Heart left ventricle (tissue), 16 donors: ENCODE data around the gene SCAMP1. TPM values are rescaled to one million over a fixed set of nuclear protein-coding genes. Genes with fewer than 3 reads are reported as not detected.
"Not testable (repeated sequence)": the region's sequence is repeated elsewhere in the genome, so short reads cannot be mapped to it uniquely, and the experiment has no call there.

ENCODE experiments used
- ATAC-seq, 4 donors: fragments of 200-7000 bp; cut with Tn5 transposase; one replicate each; pipeline ENCODE4 v1.9.1; 2020 to 2022; ENCODE audit warnings: moderate library complexity in 4 of 4, mild to moderate bottlenecking in 3 of 4, moderate number of reproducible peaks in 1 of 4
- DNase-seq, 5 donors: peaks; one replicate each; pipeline ENCODE4 v3.0.0-alpha.2; 2020
- H3K27ac ChIP-seq, 12 donors: fragments of 200-600 bp; sonication (generic) in 4 of 12; one replicate each; pipeline versions ENCODE4 v1.5.0 to v1.8.0; 2016 to 2022; ENCODE audit warnings: mild to moderate bottlenecking in 2 of 12
- H3K27me3 ChIP-seq, 9 donors: fragments of 200-600 bp; sonication (generic) in 2 of 9; one replicate each; pipeline versions ENCODE4 v1.5.1 to v1.8.0; 2016 to 2022; ENCODE audit warnings: mild to moderate bottlenecking in 3 of 9
- H3K36me3 ChIP-seq, 9 donors: fragments of 200-600 bp; sonication (generic) in 2 of 9; one replicate each; pipeline versions ENCODE4 v1.5.0 to v1.8.0; 2018 to 2022; ENCODE audit warnings: mild to moderate bottlenecking in 2 of 9
- H3K4me1 ChIP-seq, 12 donors: fragments of 200-600 bp; sonication (generic) in 4 of 12; one replicate each; pipeline versions ENCODE4 v1.5.0 to v1.8.0; 2016 to 2022; ENCODE audit warnings: mild to moderate bottlenecking in 3 of 12
- H3K4me3 ChIP-seq, 12 donors: fragments of 200-600 bp; sonication (generic) in 4 of 12; one replicate each; pipeline versions ENCODE4 v1.5.0 to v1.8.0; 2017 to 2022; ENCODE audit warnings: mild to moderate bottlenecking in 9 of 12, moderate library complexity in 4 of 12
- H3K9me3 ChIP-seq, 12 donors: fragments of 200-600 bp; sonication (generic) in 4 of 12; one replicate each; pipeline versions ENCODE4 v1.5.0 to v1.8.0; 2016 to 2022; ENCODE audit warnings: mild to moderate bottlenecking in 1 of 12
- POLR2A ChIP-seq, 2 donors: fragments of 450-650 bp; IDR thresholded peaks; one replicate each; pipeline ENCODE4 v1.6.1; 2017; ENCODE audit warnings: antibody characterized with exemption in 2 of 2, mild to moderate bottlenecking in 2 of 2, moderate library complexity in 2 of 2
- WGBS, 4 donors: extraction: QIAGEN DNeasy Blood & Tissue Kit in 2 of 4; methylation state at CpG; one replicate each; pipeline versions ENCODE4 v1.1.5 to v1.1.7; 2013 to 2018; 5-methylcytosine and 5-hydroxymethylcytosine counted together
- intact Hi-C, 10 donors: fragments of 100-400 bp; cut with DNase I; formaldehyde crosslinking; loops; one replicate each; pipeline versions ENCODE4 v1.11.1 to v1.14.2; 2022
- polyA plus RNA-seq, 2 donors: library from polyadenylated mRNA; stranded (reverse); fragments of 200-250 nt; gene quantifications; one replicate each; pipeline ENCODE4 v1.2.3, GENCODE V29; 2013
- total RNA-seq, 9 donors: library from RNA; depleted of rRNA in 2 of 9; stranded (reverse); fragments of >200 nt in 2 of 9; fragmentation: NEBNext Ultra II Directional in 3 of 9; extraction: Animal tissue kit (Norgen Biotek cat#: 25700) in 3 of 9; gene quantifications; one replicate each; pipeline versions ENCODE4 v1.1.0 to v1.2.4, GENCODE V29; 2016 to 2023
- TF ChIP-seq, protein P1 (sequence below), 12 donors: fragments of 200-600 bp; sonication (generic) in 4 of 12; IDR thresholded peaks; one replicate each; pipeline versions ENCODE4 v1.5.0 to v1.8.0; 2018 to 2022; ENCODE audit warnings: antibody characterized with exemption in 12 of 12, mild to moderate bottlenecking in 5 of 12
- donor health status: ischemic (EF 13 %, LVEDD 7.1; RV severe dilation, severe dysfunction).
- donor health status: healthy with polysubstance abuse.
- donor health status: DM: no; HTN: yes; CAD: no.
- donor health status: DM: no; HTN: no; CAD: no.
- donor health status: ischemic (EF 25% LVEDD 6.9; RV normal size, moderate dysfunction).
- donor health status: ischemic (EF 25% LVEDD 5.7; RV mildly dilated, moderate dysfunction).
- donor health status: healthy.
- donor health status: DM: yes; HTN: yes; CAD: no.
- donor health status: ischemic (EF 35%, LVEDD 5.7; RV mildly dilated, moderate dysfunction).
- donor health status: nonischemic (EF 11% LVEDD 7.7; RV severe dilation, severe dysfunction).
- donor health status: DM: yes; HTN: yes; CAD: no.
- donor health status: PGD.
- donor health status: ischemic (EF 29% LVEDD 5.4; RV normal size, mild dysfunction).
- donor health status: nonischemic (EF 23%, LVEDD 6.1; RV moderate dilation, normal function).

The SCAMP1 gene
- total and polyA plus RNA-seq, 11 donors, result 6.9 to 40.6 (median 33.7) TPM

DNA sequence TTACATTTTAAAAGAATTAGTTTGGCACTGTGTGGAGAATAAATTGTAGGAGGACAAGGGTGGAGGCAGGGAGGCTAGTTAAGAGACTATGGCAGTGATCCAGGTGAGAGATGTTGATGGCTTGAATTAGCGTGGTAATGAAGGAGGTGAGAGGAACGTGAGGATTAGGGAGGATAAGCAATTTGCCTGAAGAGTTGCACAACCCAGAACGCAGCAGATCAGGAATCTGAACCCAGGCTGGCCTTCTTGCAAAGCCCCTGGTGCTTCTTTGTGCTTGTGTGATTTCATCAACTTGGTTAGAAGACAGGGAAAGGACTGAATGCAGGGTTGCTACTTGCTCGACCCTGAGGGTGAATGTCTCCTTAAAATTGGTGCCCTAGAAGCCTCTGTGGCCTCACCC, 6.9 kb upstream of the SCAMP1 start:
- H3K27me3 ChIP-seq, result no peaks in the 10 kb centered on the region
- TF ChIP-seq, protein P1, sequence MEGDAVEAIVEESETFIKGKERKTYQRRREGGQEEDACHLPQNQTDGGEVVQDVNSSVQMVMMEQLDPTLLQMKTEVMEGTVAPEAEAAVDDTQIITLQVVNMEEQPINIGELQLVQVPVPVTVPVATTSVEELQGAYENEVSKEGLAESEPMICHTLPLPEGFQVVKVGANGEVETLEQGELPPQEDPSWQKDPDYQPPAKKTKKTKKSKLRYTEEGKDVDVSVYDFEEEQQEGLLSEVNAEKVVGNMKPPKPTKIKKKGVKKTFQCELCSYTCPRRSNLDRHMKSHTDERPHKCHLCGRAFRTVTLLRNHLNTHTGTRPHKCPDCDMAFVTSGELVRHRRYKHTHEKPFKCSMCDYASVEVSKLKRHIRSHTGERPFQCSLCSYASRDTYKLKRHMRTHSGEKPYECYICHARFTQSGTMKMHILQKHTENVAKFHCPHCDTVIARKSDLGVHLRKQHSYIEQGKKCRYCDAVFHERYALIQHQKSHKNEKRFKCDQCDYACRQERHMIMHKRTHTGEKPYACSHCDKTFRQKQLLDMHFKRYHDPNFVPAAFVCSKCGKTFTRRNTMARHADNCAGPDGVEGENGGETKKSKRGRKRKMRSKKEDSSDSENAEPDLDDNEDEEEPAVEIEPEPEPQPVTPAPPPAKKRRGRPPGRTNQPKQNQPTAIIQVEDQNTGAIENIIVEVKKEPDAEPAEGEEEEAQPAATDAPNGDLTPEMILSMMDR (IDR thresholded peaks at IDR 0.05), result no peak
- no peak for TF ChIP-seq POLR2A (IDR thresholded peaks at IDR 0.05)

GRCh38 chr5:78354066-78354670, 6.2 kb upstream of the SCAMP1 start:
- DNase-seq (no peak), ATAC-seq (no peak)
- H3K9me3 ChIP-seq, result no peaks in the 10 kb centered on the region
- H3K27me3 ChIP-seq, result no peaks in the 10 kb centered on the region
- H3K36me3 ChIP-seq, result peaks cover 0 to 10% (median 0%) of the 10 kb centered on the region in 9 donors
- peaks cover 0 to 10% (median 5%) of the 10 kb centered on the region in 12 donors for H3K4me1 ChIP-seq
- WGBS, 4 donors, result 65 to 67% (median 66%) methylated on average over 4 of the region's 4 CpGs
- intact Hi-C loops, result no loop called here
- H3K27ac ChIP-seq, result no peak overlapping the region
- no peak for TF ChIP-seq POLR2A (IDR thresholded peaks at IDR 0.05)
- TF ChIP-seq, protein P1 (IDR thresholded peaks at IDR 0.05), result no peak
- no peak overlapping the region for H3K4me3 ChIP-seq

More for the DNA sequence above, 6.9 kb upstream of the SCAMP1 start:
- no peak overlapping the region for H3K4me3 ChIP-seq
- peaks cover 0 to 3% (median 0%) of the 10 kb centered on the region in 12 donors for H3K4me1 ChIP-seq
- intact Hi-C loops, result no loop called here
- DNase-seq (no peak), ATAC-seq (no peak)
- H3K36me3 ChIP-seq, result peaks cover 0 to 10% (median 0%) of the 10 kb centered on the region in 9 donors
- H3K9me3 ChIP-seq, result no peaks in the 10 kb centered on the region
- WGBS, 4 donors, result 60 to 73% (median 68%) methylated on average over 4 of the region's 4 CpGs
- no peak overlapping the region for H3K27ac ChIP-seq

GRCh38 chr5:78355561-78355960, 4.9 kb upstream of the SCAMP1 start:
- Histone ChIP-seq H3K9me3 (no peaks in the 10 kb centered on the region), H3K27me3 (no peaks in the 10 kb centered on the region), H3K27ac (peak overlapping the region in 1 of 12 donors; percentile 19), H3K4me1 (peaks cover 0 to 15% (median 10%) of the 10 kb centered on the region in 12 donors), H3K4me3 (no peak overlapping the region), H3K36me3 (peaks cover 0 to 10% (median 0%) of the 10 kb centered on the region in 9 donors)
- DNase-seq, result no peak
- no peak for ATAC-seq
- 90 to 95% (median 94%) methylated on average over 2 of the region's 2 CpGs for WGBS, 4 donors
- intact Hi-C loops, result loop anchor here in 1 of 10 donors (5.0 kb wide), 1 partner anchor 58 kb away; no protein-coding TSS in a partner anchor
- TF ChIP-seq POLR2A (IDR thresholded peaks at IDR 0.05), result no peak
- TF ChIP-seq, protein P1 (IDR thresholded peaks at IDR 0.05), result no peak

GRCh38 chr5:78359455-78359830, 974 bp upstream of the SCAMP1 start:
- DNase-seq, result peak in 1 of 5 donors; percentile 22
- H3K27ac ChIP-seq, result peak overlapping the region in 11 of 12 donors; percentile 87 to 95 (median 92)
- H3K9me3 ChIP-seq, ATAC-seq, H3K27me3 ChIP-seq: not testable (repeated sequence)
- 80 to 84% (median 82%) methylated on average over 19 of the region's 19 CpGs for WGBS, 4 donors
- H3K36me3 ChIP-seq, result peaks cover 0 to 10% (median 0%) of the 10 kb centered on the region in 9 donors
- intact Hi-C loops, result loop anchor here in 4 of 10 donors (2.0 to 5.0 kb wide), 2 partner anchors 62 to 65 kb away; partner anchors contain the start of gene AP3B1 (in 3 of the 4)
- peaks cover 0 to 29% (median 24%) of the 10 kb centered on the region in 12 donors for H3K4me1 ChIP-seq
- H3K4me3 ChIP-seq, result peak overlapping the region; percentile 76 to 97 (median 89)
